BJ (cell line): Measurements from ENCODE around the gene SCUBE2. TPM values are rescaled to one million over a fixed set of nuclear protein-coding genes. Genes with fewer than 3 reads are reported as not detected.

Experiments
- CTCF ChIA-PET: fragments of 350-600 bp; formaldehyde crosslinking; extraction: SDS; loops from one replicate; lab custom pipeline; 2021; ENCODE audit warnings: antibody characterized with exemption, inconsistent platforms; lab: Yijun Ruan, JAX
- POLR2A ChIA-PET: fragments of 300-600 bp; sonication (Branson Sonifier 250); formaldehyde crosslinking; extraction: SDS; loops from one replicate; lab custom pipeline; 2021; ENCODE audit warnings: antibody characterized with exemption; lab: Charles Lee
- DNase-seq: peaks from one replicate; pipeline ENCODE4 v3.0.0-alpha.2; 2011; ENCODE audit warnings: low read depth
- H3K27me3 ChIP-seq: 2 replicates; pipeline ENCODE4 v1.6.0; 2011; ENCODE audit warnings: low read length; ENCODE audit not compliant: control insufficient read depth, insufficient read depth
- H3K36me3 ChIP-seq: 2 replicates; pipeline ENCODE4 v1.5.1; 2011; ENCODE audit warnings: low read length; ENCODE audit not compliant: control insufficient read depth, insufficient read depth
- H3K4me3 ChIP-seq: 2 replicates; pipeline ENCODE4 v1.5.1; 2011; ENCODE audit warnings: low read depth, mild to moderate bottlenecking, control low read depth, low read length
- CTCF ChIP-seq: IDR thresholded peaks from 2 replicates; pipeline ENCODE4 v1.5.1; 2011; ENCODE audit warnings: low read depth, mild to moderate bottlenecking, control low read depth, inconsistent platforms, low read length, moderate library complexity; ENCODE audit not compliant: insufficient read depth
- polyA plus RNA-seq: library from polyadenylated mRNA; depleted of rRNA; stranded (reverse); fragments of >200 nt; gene quantifications from 2 replicates; pipeline ENCODE4 v1.2.3, GENCODE V29; 2011

The SCUBE2 gene
- polyA plus RNA-seq, 1 experiment, result 1.4 TPM

- ChIA-PET CTCF (no interaction called here), POLR2A (no interaction called here)
- H3K36me3 ChIP-seq, result no peaks in the 10 kb centered on the region
- peaks cover 7% of the 10 kb centered on the region for H3K27me3 ChIP-seq
- no peak for TF ChIP-seq CTCF
- DNase-seq, result no peak
- H3K4me3 ChIP-seq, result no peak overlapping the region
Measured at GRCh38 chr11:9008661-9009060, 82.7 kb downstream of the SCUBE2 start.

GRCh38 chr11:9008011-9008550 is 83.3 kb downstream of the SCUBE2 start:
- POLR2A ChIA-PET, result no interaction called here
- H3K27me3 ChIP-seq, result peaks cover 7% of the 10 kb centered on the region
- CTCF ChIA-PET, result no interaction called here
- H3K4me3 ChIP-seq, result no peak overlapping the region
- no peak for TF ChIP-seq CTCF
- no peaks in the 10 kb centered on the region for H3K36me3 ChIP-seq
- no peak for DNase-seq

GRCh38 chr11:9005087-9005486 is 86.3 kb downstream of the SCUBE2 start:
- no peak for TF ChIP-seq CTCF
- CTCF ChIA-PET, result interaction anchor here (0.6 to 3.2 kb wide), 2 partner anchors 10 to 15 kb away, joined by 3 to 16 read pairs; no protein-coding TSS in a partner anchor

GRCh38 chr11:9004183-9004926 is 87.0 kb downstream of the SCUBE2 start:
- no peak for TF ChIP-seq CTCF
- ChIA-PET CTCF (interaction anchor here (3.2 to 4.9 kb wide), 2 partner anchors 11 kb away, joined by 16 to 18 read pairs; no protein-coding TSS in a partner anchor), POLR2A (interaction anchor here (0.7 kb wide), 1 partner anchor 25 kb away, joined by 3 read pairs; no protein-coding TSS in a partner anchor)
- no peak for DNase-seq
- Histone ChIP-seq H3K4me3 (peak overlapping the region; percentile 50), H3K36me3 (no peaks in the 10 kb centered on the region), H3K27me3 (peaks cover 7% of the 10 kb centered on the region)

More at GRCh38 chr11:9005087-9005486, 86.3 kb downstream of the SCUBE2 start:
- no peak overlapping the region for H3K4me3 ChIP-seq
- peaks cover 7% of the 10 kb centered on the region for H3K27me3 ChIP-seq
- no peaks in the 10 kb centered on the region for H3K36me3 ChIP-seq
- DNase-seq, result no peak
- POLR2A ChIA-PET, result no interaction called here

GRCh38 chr11:9003573-9004182 is 87.7 kb downstream of the SCUBE2 start, which contains the start of gene NRIP3:
NRIP3 (minus strand) TSS chr11:9004001; CDS start chr11:9003935, 66 bp downstream.
- Histone ChIP-seq H3K4me3 (peak within 1 kb of the TSS; percentile 50), H3K27me3 (peaks cover 7% of the 10 kb centered on the region), H3K36me3 (no peaks in the 10 kb centered on the region)
- DNase-seq, result no peak
- no peak for TF ChIP-seq CTCF
- ChIA-PET CTCF (interaction anchor here (1.1 to 4.9 kb wide), 3 partner anchors 12 to 503 kb away, joined by 3 to 18 read pairs (median 3); no protein-coding TSS in a partner anchor), POLR2A (interaction anchor here (0.6 to 0.7 kb wide), 2 partner anchors 24 to 486 kb away, joined by 3 read pairs; no protein-coding TSS in a partner anchor)
